Measurements from ENCODE around the gene ZNF3. TPM values are rescaled to one million over a fixed set of nuclear protein-coding genes. Genes with fewer than 3 reads are reported as not detected.

The ZNF3 gene
- total RNA-seq, 1 donor from 2014 or later = 37.1 TPM

DNA sequence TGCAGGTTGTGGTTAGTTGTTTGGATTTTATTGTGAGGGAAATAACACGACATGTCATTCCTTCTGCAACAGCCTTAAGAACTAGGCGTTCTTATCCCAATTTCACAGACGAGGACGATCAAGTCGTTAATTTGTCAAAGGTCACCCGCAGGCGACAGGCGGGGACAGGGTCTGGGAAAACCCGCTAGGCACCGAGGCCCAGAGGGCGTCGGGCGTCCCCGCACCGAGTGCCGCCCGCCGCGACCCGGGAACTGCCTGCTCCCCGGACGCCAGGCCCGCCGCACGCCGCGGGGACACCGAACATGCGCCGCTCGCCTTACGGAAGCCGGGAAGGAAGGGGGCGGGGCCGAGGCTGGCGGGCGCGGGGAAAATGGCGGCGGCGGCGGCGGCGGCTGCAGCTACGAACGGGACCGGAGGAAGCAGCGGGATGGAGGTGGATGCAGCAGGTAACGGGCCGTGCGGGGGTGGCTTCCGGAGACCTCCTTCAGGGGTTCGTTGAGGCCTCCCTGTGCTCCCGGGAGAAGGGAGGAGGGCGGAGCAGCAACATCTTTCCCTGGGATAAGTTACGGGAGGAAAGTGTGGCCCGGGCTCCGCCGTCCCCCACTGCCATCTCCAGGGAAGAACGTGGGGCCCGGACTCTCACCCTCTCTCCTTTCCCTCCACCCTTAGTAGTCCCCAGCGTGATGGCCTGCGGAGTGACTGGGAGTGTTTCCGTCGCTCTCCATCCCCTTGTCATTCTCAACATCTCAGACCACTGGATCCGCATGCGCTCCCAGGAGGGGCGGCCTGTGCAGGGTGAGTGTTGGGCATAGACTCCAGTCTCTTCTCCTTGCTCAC lies 7.3 kb upstream of the ZNF3 start, which contains the start of gene COPS6:
Gene COPS6 (plus strand): TSS at position 349 of the 837 bp plus-strand sequence. CDS start 22 bp downstream, at position 371.
- DNase-seq (ENCODE audit: low spot score) = peak; percentile 78

DNA sequence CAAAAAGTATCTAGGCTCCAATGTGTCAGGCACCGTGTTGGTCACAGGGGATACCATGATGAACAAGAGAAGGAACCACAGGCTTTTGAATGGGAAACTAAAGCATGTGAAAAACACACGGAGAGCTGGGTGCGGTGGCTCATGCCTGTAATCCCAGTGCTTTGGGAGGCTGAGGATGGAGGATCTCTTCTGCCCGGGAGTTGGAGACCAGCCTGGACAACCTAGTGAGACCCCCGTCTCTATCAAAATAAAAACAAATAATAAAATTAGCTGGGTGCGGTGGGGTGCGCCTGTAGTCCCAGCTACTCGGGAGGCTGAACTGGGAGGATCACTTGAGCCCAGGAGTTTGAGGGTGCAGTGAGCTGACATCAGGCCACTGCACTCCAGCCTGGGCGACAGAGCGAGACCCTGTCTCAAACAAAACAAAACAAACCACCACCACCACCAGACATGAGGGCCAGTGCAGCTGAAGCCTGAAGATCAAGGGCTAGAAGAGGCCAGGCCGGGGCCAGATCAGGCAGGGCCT lies 6.6 kb upstream of the ZNF3 start:
- no peak for DNase-seq (ENCODE audit: low spot score)

DNA sequence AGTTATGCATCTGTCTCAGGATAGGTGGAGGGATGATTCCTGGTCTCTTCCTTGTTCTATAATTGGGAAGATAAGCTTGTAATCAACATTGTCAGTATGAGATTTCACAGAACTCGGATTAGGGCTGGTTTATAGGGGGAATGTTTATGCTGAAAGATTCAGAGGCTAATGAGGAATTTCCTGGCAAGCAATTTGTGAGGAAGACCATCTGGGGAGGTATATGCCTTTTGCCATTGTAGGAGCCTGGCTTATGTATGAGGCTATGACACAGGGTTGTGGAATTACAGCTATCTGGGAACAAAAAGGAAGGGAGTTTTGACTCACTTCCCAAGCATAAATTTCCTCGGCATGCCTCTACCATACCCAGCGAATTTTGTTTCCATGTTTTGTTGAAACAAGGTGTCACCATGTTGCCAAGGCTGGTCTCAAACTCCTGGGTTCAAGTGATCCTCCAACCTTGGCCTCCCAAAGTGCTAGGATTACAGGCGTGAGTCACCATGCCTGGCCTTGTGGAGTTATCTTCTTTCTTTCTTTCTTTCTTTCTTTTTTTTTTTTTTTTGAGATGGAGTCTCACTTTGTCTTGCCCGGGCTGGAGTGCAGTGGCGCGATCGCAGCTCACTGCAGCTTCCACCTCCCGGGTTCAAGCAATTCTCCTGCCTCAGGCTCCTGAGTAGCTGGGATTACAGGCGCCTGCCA lies 5.7 kb upstream of the ZNF3 start:
- peak; percentile 96 for DNase-seq (ENCODE audit: low spot score)

GRCh38 chr7:100085515-100085914 lies 4.0 kb upstream of the ZNF3 start:
- no peak for DNase-seq (ENCODE audit: low spot score)

GRCh38 chr7:100082978-100083377 lies 1.5 kb upstream of the ZNF3 start:
- DNase-seq (ENCODE audit: low spot score) = no peak

- DNase-seq (ENCODE audit: low spot score) = no peak
Measured at GRCh38 chr7:100080907-100081534, 502 bp downstream of the ZNF3 start.

GRCh38 chr7:100079024-100079560 lies 2.4 kb downstream of the ZNF3 start:
- DNase-seq (ENCODE audit: low spot score) = no peak

DNA sequence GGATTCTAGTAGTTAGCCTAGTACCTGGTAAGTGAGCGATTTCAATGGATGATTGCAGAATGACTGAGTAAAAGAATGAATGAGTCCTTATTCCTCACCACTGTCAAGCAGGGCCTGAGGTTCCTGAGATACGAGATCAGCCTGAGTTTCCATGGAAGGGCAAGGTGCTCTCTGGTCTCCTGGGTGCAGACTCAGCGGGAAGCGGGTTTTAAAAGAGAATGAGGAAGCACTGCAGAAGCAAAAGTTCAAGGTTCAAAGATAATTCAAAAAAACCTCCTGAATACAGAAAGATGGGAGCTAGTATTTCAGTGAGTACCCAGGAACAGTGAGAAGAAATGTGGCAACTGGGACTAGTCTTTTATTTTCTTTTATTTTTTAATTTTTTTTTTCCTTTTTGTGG lies 4.3 kb downstream of the ZNF3 start:
- no peak for DNase-seq (ENCODE audit: low spot score)

GRCh38 chr7:100075418-100075817 lies 6.1 kb downstream of the ZNF3 start:
- DNase-seq (ENCODE audit: low spot score) = no peak

- no peak for DNase-seq (ENCODE audit: low spot score)
Measured at GRCh38 chr7:100074841-100075240, 6.7 kb downstream of the ZNF3 start.

GRCh38 chr7:100072462-100072861 lies 9.1 kb downstream of the ZNF3 start:
- DNase-seq (ENCODE audit: low spot score) = no peak

- no peak for DNase-seq (ENCODE audit: low spot score)
Measured at GRCh38 chr7:100071018-100071723, 10.4 kb downstream of the ZNF3 start.

- no peak for DNase-seq (ENCODE audit: low spot score)
Measured at GRCh38 chr7:100069991-100070390, 11.5 kb downstream of the ZNF3 start.

DNA sequence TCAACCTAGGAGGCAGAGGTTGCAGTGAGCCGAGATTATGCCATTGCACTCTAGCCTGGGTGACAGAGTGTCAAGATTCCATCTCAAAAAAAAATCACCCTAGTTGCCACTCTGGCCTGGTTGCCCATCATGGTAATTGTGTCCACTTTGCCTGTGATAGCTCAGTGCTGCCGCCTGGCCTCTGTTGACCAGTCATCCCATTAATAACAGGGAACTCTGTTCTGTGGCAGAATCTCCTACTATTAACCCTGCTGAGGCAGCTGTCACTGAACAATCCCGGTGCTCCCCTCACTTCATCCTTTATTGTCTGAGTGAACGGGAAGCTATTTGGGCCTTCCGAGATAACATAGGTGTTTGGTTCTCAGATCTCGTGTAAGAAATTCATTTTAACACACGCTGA lies 14.6 kb downstream of the ZNF3 start:
- DNase-seq (ENCODE audit: low spot score) = no peak

DNA sequence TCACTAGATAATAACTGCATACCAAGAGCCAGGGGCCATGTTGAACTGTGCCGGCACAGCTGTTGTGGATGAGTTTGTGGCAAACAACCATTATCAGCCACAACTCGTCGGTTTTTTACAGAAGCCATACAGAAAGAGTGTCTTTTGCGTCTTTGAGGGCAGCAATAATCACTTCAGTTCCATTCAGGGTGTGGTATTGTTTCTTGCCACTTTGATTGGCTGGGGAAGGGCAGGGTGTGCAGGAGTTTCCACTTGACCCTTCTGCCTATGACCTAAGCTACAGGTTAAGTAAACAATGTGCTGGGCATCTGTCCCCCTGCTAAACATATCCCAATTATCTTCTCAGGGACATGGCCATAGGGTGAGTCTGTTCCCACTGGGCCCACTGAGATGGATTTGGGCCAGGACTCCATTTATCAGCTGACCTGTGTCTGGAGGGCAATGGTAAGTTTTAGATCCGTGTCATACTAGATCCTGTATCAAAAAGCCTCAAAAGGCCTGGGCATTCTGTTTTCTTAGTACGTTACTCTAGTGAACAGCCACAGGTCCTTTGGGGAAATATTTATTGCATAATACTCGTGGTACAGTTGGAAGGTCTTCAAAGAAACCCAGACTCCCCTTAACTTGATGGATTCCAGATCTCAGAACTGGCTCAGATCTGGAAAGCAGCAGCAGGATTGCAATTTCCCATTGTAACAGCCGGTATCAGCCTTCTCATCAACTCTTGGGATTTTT lies 15.9 kb downstream of the ZNF3 start:
- DNase-seq (ENCODE audit: low spot score) = peak; percentile 95

DNA sequence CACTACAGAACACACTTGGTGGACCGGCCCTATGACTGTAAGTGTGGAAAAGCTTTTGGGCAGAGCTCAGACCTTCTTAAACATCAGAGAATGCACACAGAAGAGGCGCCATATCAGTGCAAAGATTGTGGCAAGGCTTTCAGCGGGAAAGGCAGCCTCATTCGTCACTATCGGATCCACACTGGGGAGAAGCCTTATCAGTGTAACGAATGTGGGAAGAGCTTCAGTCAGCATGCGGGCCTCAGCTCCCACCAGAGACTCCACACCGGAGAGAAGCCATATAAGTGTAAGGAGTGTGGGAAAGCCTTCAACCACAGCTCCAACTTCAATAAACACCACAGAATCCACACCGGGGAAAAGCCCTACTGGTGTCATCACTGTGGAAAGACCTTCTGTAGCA lies 17.4 kb downstream of the ZNF3 start:
- no peak for DNase-seq (ENCODE audit: low spot score)

GRCh38 chr7:100063376-100063775 lies 18.1 kb downstream of the ZNF3 start:
- DNase-seq (ENCODE audit: low spot score) = no peak

DNA sequence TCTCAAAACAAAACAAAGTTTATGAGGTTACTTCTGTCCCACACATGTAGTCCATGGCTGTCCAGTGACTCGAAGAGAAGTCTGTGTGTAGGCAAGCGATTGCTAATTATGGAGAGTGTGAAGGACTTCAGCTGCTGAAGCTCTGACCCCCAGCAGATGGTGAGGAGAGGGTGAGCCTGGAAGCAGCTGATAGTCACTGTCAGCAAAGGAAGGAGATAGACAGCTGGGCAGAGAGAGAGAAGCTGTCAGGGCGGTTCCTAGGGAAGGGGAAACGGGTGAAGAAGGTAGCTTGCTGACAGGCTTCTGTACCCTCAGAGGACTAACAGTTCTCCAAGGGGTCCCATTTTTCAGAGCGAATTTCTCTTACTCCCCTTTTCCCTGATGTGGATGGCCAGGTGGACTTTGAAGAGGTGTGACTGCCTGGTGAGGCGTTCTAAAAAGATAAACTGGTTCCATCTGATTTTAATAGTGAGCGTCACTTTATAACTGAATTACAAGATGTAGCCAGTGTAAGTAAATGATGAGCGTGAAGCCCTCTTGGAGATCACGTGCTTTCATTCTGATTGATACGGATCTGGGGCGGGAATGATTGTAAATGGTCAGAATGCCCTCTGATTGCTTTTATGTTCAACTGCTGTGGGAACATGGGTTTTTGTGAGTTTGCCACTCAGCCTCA lies 19.9 kb downstream of the ZNF3 start:
- DNase-seq (ENCODE audit: low spot score) = no peak

DNA sequence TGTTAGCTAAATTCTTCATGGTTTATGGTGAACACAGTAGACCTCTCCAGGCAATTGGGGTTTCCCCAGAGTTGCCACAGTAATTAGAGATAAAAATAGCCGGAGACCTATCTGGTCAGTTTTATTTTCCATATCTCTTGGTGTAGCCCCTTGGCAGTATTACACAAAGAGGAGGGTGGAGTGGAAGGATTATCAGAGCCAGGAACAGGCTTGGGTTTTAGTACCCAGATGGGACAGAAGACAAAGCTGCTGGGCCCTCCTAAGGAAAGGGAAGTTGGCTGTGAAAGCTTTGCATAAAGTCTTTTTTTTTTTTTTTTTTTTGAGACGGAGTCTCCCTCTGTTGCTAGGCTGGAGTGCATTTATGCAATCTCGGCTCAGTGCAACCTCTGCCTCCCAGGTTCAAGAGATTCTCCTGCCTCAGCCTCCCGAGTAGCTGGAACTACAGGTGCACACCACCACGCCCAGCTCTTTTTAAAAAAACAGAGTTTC lies 22.2 kb downstream of the ZNF3 start:
- no peak for DNase-seq (ENCODE audit: low spot score)

- DNase-seq (ENCODE audit: low spot score) = no peak
Measured at GRCh38 chr7:100057006-100057405, 24.5 kb downstream of the ZNF3 start.

Measured in umbilical cord (tissue), 2 donors.